ENCODE measurements around the gene CX3CR1. TPM values are rescaled to one million over a fixed set of nuclear protein-coding genes. Genes with fewer than 3 reads are reported as not detected.

CX3CR1 gene
- total and polyA plus RNA-seq, 10 of the 15 experiments (the other 5 are each of a cell fraction or from before 2014, with no cell fraction given): 0.05 to 0.53 (median 0.15) TPM

GRCh38 chr3:39323494-39323893 is 43.7 kb upstream of the CX3CR1 start:
- Histone ChIP-seq H3K27me3 (replicated peaks in 1 of 2; ENCODE audit: control insufficient read depth in 2 of 2, insufficient read depth in 2 of 2, low read length in 1 of 2) (no peaks in the 10 kb centered on the region), H2AFZ (ENCODE audit: control insufficient read depth, low read depth, low read length) (no peak overlapping the region), H4K20me1 (ENCODE audit: control insufficient read depth, insufficient read depth) (no peaks in the 10 kb centered on the region), H3K4me1 (ENCODE audit: control insufficient read depth, insufficient read depth, low read length) (peaks cover 15% of the 10 kb centered on the region), H3K9ac (ENCODE audit: control insufficient read depth, insufficient read depth, low read length) (no peak overlapping the region), H3K79me2 (ENCODE audit: control insufficient read depth, insufficient read depth, low read length) (no peaks in the 10 kb centered on the region), H3K27ac (ENCODE audit: control insufficient read depth, insufficient read depth) (no peak overlapping the region), H3K4me3 (no peak overlapping the region), H3K9me3 (replicated peaks; ENCODE audit: control insufficient read depth, insufficient read depth, low read length) (no peaks in the 10 kb centered on the region), H3K36me3 (ENCODE audit: control insufficient read depth in 2 of 2, insufficient read depth in 2 of 2, low read length in 1 of 2) (no peaks in the 10 kb centered on the region), H3K4me2 (ENCODE audit: control insufficient read depth, insufficient read depth) (no peak overlapping the region)
- ATAC-seq (no peak), FAIRE-seq (no peak), DNase-seq (ENCODE audit: low read depth, low spot score) (no peak)
- POLR2A ChIA-PET: interaction anchor here (0.5 to 1.3 kb wide), 2 partner anchors 23 to 108 kb away, joined by 3 to 5 read pairs; no protein-coding TSS in a partner anchor
- intact Hi-C loops (cut with micrococcal nuclease; ENCODE audit: unreplicated experiment): no loop called here
- SMC1A ChIA-PET (ENCODE audit: uncharacterized antibody, unreplicated experiment): interaction anchor here (1.0 to 2.0 kb wide), 4 partner anchors 14 to 35 kb away, joined by 3 to 9 read pairs (median 4); no protein-coding TSS in a partner anchor
- RAD21 ChIA-PET (ENCODE audit: unreplicated experiment): no interaction called here
- BruUV-seq (replicated peaks): no TSS peak
- in situ Hi-C loops (cut with MboI): no loop called here
- CTCF ChIA-PET: interaction anchor here (6.2 kb wide), 1 partner anchor 32 kb away, joined by 43 read pairs; no protein-coding TSS in a partner anchor
- peak; percentile 30; the same call in 1 of the 2 replicates for TF ChIP-seq SPI1 (IDR thresholded peaks at IDR 0.05; ENCODE audit: borderline replicate concordance, insufficient read depth, low read depth, low read length)
- no peak for TF ChIP-seq HSF1 (IDR thresholded peaks at IDR 0.05; ENCODE audit: low read depth, low read length)
- no peak for TF ChIP-seq ZBTB4 (CRISPR knock-in tag; IDR thresholded peaks at IDR 0.05)
- TF ChIP-seq ATF2 (IDR thresholded peaks at IDR 0.05; ENCODE audit: low read length): no peak
- no peak for TF ChIP-seq CREM (IDR thresholded peaks at IDR 0.05; ENCODE audit: low read depth)
- no peak for TF ChIP-seq ZNF384 (IDR thresholded peaks at IDR 0.05; ENCODE audit: borderline replicate concordance, low read depth, low read length)
- no peak for TF ChIP-seq ATF3 (IDR thresholded peaks at IDR 0.05; ENCODE audit: borderline replicate concordance, extremely low read depth, low read depth, low read length)
- 52% methylated on average over 2 of the region's 2 CpGs for WGBS (ENCODE audit: insufficient coverage, insufficient replicate concordance, low lambda C conversion rate, missing lambda C conversion rate)
